CMK (cell line): ENCODE measurements around the gene DAZAP1.

Source experiments
- DNase-seq: peaks from one replicate; pipeline ENCODE4 v3.0.0-alpha.2; 2010; ENCODE audit warnings: low read depth

Gene DAZAP1

GRCh38 chr19:1394252-1395193 is 12.9 kb upstream of the DAZAP1 start:
- no peak for DNase-seq

DNA sequence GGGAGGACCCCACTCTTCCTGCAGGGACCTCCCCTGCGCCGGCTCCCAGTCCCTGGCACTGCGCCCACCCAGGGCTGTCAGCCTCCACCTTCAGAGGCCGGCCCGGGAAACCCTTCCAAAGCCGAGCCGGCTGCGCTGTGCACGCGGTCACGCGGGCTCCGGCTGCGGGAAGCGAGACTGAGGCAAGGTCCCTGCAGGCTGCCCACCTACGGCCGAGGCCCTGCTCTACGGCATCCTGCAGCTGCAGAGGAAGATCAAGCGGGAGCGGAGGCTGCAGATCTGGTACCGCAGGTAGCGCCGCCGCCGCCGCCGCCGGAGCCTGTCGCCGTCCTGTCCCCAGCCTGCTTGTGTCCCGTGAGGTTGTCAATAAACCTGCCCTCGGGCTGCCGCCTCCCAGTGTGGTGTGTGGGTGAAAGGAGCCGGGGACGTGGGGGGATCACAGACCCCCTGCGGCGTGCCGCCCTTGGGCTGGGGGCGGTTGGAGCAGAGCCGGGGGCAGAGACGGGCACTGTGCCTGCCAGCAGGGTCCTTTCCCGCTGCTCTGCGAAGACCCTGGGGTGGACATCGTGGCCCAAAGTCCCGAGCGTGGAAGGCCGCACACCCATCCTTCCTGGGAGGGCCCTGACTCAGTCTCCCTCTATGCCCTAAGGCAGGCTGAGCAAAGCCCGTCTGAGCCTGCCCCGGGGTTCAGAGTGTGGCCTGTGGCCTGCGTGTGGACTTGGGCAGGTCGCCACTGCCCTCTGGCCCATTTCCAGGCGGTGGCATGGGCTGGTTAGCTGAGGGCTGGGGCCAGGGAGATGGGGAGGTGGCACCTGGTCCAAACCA is 12.0 kb upstream of the DAZAP1 start:
- no peak for DNase-seq

DNA sequence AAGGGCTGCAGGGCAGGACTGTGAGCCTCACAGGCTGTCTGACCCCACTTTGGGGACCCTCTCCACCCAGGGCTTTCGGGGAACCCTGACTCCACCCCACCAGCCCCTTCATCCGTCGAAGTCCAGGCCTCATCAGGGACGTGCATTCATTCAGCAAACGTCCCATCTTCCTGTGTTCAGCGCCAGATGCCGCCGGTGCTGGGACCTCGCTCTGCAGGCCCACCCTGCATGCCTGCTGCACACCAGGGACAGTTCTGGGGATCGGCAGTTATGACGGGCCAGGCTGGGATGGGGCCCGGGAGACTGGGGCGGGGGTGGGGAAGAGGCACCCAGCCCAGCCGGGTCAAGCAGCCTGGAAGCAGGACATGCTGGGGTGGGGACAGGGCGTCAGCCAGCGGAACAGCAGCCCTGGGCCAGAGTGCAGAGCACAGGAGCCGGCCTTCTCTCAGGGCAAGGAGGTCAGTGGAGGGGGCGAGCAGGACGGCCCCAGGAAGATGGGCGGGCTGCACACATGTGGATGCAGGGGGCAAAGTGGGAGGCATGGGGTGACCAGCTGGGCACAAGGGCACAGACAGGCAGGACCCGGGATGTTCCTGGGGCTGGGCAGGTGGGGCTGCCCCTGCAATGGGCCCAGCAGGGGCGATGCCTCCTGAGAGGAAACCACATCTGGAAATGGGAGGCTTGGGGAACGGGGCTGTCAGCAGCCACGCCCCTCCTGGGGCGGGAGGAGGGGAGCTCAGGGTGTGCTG is 11.2 kb upstream of the DAZAP1 start:
- no peak for DNase-seq

DNA sequence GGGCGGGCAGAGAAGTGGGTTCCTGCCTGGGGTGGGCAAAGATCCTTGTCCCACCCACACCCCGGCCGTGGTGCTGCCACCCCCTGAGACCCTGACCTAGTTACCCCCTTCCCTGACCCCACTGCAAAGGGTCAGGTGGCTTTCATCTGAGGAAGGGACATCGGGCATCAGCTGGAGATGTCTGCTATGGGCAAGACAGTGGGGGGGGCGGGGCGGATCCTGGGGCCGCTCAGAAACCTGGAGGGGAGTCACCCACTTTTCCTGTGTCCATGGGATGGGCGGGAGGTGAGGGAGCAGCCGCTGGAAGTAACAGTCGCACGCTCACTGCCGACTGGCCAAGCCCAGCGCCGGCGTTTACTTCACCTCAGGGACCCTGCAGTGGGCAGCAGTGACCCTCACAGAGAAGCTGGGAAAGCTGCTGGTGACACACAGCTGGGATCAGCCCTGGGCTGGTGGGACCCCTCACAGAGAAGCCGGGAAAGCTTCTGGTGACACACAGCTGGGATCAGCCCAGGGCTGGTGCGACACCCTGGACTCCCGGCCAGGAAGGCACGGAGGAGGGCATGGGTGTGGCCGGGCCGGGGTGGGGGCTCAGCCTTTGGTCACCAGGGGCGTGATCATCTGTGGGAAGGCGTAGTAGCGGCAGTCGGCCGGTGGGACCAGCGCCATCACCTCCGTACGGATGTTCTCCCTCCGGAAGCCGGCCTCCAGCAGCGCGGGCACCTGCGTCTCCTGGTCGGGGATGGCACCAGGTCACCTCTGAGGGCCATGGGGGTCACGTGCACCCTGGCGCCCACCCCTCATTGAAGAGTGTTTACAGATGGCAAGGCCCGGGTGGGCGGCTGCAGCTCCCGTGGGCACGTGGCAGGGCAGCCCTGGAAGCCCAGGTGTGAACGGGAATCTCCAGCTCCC is 10.4 kb upstream of the DAZAP1 start:
- no peak for DNase-seq

- DNase-seq: no peak
Measured at GRCh38 chr19:1397838-1398237, 9.5 kb upstream of the DAZAP1 start.

GRCh38 chr19:1399079-1399478 is 8.3 kb upstream of the DAZAP1 start:
- DNase-seq: no peak

DNA sequence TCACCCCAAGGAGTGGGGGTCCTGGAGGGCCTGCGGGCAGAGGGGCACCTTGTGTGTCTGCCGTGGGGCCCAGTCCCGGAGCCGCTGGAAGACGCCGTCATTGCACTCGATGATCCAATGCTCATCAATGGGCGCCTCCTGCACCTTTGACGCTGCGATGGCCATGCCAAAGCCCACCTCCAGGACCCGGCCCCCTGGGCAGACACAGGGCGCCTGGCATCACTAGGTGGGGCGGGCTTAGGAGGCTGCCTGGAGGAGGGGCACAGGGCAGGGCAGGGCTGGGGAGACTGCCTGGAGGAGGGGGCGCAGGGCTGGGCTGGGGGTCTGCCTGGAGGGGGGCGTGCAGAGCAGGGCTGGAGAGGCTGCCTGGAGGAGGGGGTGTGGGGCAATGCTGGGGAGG is 7.6 kb upstream of the DAZAP1 start:
- no peak for DNase-seq

GRCh38 chr19:1400281-1401137 is 6.9 kb upstream of the DAZAP1 start:
- DNase-seq: no peak

DNA sequence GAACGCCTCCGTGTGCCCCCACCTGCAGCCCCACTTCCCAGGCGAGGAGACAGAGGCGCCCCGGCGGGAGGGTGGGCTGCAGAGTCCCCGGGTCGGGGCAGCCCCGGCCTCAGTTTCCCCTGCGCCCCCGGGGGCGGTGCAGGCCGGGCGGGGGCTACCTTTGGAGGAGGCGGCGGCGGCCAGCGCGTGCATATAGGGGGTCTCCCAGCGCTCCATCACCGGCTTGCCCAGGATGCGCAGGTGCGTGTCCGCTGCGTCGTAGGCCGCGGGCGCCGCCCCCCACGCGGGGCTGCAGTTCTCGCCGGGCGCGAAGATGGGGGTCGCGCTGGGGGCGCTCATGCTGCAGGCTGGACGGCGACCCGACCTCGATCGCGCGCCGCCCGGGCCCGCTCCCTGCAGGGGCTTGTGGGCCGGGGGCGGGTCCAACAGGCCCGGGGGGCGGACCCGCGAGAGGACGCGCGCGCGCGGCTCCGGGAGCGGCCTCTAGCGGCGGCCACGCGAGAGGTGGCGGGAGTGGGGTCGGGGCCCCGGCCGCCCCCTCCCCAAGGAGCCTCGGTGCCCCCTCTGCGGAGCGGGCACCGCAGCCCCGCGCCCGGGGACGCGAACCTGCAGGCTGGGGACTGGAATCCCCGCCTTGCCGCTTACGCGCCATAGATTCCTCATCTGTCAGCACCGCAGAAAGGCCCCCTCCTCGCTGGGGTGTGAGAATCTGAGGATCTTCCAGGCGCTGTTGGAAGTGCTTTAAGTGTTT is 6.1 kb upstream of the DAZAP1 start, which contains the start of gene GAMT:
Gene GAMT, minus strand, starts transcription at position 405 of the 751 bp plus-strand sequence. Its CDS starts 66 bp downstream, at position 339.
- DNase-seq: no peak

GRCh38 chr19:1401889-1402217 is 5.5 kb upstream of the DAZAP1 start:
- DNase-seq: no peak

DNA sequence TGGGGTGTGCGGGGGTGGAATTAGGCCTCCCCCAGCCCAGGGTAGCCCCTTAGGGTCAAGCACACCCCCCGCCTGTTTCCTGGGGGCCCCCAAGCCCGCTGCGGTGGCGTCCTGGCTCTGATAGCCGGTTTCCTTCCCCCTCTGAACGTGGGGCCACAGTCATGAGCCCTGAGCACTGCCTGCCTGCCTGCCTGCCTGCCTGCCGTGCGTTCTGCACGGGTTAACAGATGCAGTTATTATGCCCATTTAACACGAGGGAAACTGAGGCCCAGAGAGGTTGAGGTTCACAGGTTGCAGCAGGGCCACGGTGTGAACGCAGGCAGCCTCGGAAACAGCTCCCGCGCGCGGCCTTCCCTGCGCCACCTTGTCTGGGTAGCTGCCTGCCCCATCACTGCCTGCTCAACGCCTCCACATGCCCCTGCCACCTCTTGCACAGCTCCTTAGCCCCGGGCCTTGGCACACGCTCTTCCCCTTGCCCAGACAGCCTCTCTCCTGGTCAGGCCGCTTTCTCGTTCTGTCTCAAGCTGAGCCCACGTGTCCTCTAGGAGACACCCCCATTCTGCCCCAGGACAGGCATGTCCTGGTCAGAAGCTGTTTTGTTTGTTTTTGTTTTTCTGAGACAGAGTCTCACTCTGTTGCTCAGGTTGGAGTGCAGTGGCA is 4.8 kb upstream of the DAZAP1 start:
- DNase-seq: no peak

DNA sequence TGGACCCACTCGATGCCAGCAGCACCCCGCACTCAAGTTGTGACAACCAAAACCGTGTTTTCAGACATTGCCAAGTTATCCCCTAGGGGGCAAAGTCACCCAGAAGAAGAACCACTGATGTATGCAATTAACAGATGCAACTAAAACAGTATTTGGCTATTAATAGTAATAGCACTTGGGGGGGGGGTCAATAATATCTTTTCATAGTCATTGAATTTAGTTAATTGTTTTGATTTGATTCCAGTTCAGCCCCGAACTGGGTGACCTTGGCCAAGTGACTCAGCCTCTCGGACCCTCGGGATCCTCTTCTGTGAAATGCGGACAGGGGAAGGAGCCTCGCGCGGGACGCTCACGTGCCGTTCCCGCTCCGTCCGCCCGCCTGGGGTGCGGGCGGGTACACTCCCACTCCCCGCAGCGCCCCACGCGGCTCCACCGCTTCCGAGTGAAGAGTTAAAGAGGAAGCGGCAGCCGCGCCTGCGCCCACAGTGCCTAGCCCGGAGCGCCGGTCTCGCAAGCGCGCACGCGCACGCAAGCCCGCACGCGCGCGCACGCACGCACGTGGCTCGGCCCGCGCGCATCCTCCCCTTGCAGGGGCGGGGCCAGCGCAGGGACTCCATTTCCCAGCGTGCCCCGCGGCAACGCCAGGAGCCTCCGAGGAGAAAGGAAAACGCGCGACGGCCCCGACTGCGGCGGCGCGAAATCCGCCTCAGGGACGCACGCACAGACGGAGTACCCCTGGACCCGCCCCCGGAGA is 435 bp upstream of the DAZAP1 start:
- DNase-seq: peak; percentile 97

DNA sequence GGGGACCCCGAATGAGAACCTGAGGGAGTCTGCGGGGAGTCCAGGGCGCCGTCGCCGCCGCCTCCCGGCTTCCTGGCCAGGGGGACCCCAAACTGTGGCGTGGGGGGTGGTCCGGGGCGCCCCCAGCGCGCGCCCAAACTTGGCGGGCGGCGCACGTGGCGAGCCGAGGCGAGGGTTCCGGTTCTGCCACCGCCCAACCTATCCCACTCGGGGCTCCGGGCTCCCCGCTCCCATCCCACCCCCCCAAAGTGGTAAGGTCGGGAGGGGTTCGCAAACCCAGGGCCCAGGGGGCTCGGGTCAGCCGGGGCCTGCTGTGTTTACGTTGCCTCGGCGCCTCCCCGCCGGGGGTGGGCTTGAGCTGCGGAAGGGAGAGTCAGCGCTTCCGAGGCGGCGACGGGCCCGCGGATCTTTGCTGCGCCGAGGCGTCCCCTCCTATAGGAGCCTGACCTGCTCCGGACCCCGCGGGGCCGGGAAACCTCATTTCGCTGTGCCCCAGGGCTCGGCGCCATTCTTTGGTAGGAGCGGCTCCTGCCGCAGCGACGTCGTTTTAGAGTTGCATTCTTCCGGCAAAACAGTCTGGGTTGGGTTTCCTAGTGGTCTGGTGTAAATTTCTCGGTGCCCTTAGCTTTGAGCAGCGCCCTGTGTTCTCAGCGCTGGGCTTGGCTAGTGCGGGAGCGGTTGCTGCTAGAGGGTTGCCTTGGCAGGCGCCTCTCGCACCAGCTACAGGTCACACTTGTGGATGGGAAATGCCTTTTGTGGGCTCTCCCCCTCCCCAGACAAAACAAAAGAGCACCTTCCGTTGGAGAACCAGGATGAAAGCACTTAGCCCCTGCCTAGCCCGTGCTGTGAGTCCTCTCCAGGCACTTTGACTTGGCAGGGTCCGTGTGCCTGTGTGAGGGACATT is 1.2 kb downstream of the DAZAP1 start:
- DNase-seq: no peak

DNA sequence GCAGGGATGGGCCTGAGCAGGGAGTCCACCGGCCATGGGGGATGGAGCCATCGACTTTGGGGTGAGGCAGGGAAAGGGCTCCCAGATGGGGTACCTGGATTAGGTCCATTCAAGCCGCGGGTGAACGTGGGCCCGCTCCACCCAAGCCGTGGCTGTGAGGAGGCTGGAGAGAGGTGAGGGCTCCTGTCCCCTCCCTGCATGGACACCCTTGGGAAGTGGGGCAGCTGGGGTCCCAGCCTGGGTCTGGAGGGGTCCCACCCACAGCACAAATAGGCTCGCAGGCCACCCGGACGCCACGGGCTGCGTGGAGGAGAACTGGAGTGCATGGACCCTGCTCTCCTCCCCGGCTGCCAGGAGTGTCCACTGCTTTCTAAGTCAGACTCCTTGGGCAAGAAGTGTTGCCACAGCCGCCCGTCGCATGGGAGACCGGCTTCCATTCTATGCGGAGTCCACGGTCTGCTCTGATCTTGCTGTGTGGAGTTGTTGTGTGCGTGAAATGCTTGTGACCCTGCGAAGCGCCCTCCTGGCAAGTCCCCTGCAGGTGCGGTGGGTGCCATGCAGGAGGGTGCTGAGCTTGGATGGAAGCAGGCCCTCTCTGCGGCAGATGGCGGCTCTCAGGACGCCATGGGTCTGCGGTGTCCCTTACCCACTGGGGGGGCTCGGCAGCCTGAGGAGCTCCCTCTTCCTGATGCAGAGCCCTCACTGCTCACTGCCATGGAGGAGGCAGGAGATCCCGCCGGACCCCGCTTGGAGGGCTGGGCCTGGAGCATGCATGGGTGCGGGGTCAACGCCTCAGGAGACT is 2.0 kb downstream of the DAZAP1 start:
- no peak for DNase-seq

DNA sequence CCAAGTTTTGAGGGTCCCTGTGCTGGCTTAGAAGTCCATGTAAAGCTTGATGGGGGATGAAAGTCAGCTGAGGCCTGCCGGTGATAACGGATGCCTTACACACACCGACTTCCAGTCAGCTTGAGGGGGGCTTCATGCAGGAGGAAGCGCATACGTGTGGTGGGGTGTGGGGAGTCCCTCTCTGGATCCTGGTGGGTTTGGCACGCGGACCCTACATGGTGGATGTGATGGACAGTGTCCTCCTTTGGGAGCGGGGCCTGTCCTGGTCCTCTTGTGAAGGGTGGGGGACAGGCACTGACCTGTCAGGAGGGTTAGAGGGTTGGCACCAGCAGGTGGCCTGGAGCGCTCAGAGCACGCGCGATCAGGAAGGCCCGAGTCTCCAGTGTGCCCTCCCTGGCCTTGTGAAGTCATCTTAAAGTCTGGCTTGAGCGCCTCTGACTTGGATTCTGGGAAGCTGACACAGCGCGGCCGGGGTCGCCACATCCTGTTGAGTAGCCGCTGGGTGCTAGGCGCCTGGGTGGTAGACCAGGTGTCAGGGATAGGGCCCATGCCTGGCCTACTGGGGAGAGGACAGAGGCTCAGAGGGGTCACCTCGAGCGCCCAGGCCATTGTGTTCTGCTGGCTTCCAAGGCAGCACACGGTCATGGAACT is 2.9 kb downstream of the DAZAP1 start:
- DNase-seq: no peak

GRCh38 chr19:1410789-1411188 is 3.4 kb downstream of the DAZAP1 start:
- DNase-seq: no peak
